H1 (cell line): ENCODE measurements around the gene PCDH9. TPM values are rescaled to one million over a fixed set of nuclear protein-coding genes. Genes with fewer than 3 reads are reported as not detected.

Source experiments
- ATF3 ChIP-seq: IDR thresholded peaks from 2 replicates; pipeline ENCODE4 v1.6.1; 2011; ENCODE audit warnings: low read depth, mild to moderate bottlenecking, low read length; ENCODE audit not compliant: insufficient read depth
- CHD2 ChIP-seq: IDR thresholded peaks from 2 replicates; pipeline ENCODE4 v1.6.1; 2012; ENCODE audit warnings: low read length, improper control_type of control experiment
- KDM4A ChIP-seq: IDR thresholded peaks from one replicate; pipeline ENCODE4 v1.7.1; 2012; ENCODE audit warnings: low read depth, mild to moderate bottlenecking, moderate library complexity, low read length, inconsistent platforms; ENCODE audit not compliant: severe bottlenecking
- PHF8 ChIP-seq: fragments of 200-600 bp; sonication (generic); conservative IDR thresholded peaks from 2 replicates; pipeline ENCODE4 v1.7.1; 2012; ENCODE audit warnings: low read depth, mild to moderate bottlenecking, inconsistent platforms, low read length, moderate library complexity
- SP4 ChIP-seq: IDR thresholded peaks from 2 replicates; pipeline ENCODE4 v1.6.1; 2012; ENCODE audit warnings: low read length, inconsistent platforms
- TAF7 ChIP-seq: optimal IDR thresholded peaks from 2 replicates; pipeline ENCODE3; 2011; ENCODE audit warnings: low read depth, mild to moderate bottlenecking, inconsistent platforms, low read length, moderate library complexity, borderline replicate concordance
- TBP ChIP-seq: IDR thresholded peaks from 2 replicates; pipeline ENCODE4 v1.6.1; 2011; ENCODE audit warnings: low read depth, low read length, improper control_type of control experiment
- polyA plus RNA-seq, 7 experiments: library from polyadenylated mRNA; depleted of rRNA in 3 of 7; stranded (reverse) in 5 of 7; unstranded in 2 of 7; fragments of >200 nt in 5 of 7; fragments of 200-250 nt in 2 of 7; gene quantifications; 1 replicate in 5 of 7; 2 replicates in 1 of 7; 4 replicates in 1 of 7; pipeline versions ENCODE4 v1.2.1 to v1.2.3, GENCODE V29; 2011 to 2013; ENCODE audit warnings: missing spikeins in 2 of 7, mixed read lengths in 2 of 7
- total RNA-seq: library from RNA; stranded (reverse); fragmentation: NEBNext Ultra II Directional; extraction: Animal tissue kit (Norgen Biotek cat#: 25700); gene quantifications from 2 replicates; pipeline ENCODE4 v1.2.1, GENCODE V29; 2021
- TF ChIP-seq, protein P1 (sequence below): fragments of 300-600 bp; sonication (generic); IDR thresholded peaks from 2 replicates; pipeline ENCODE4 v1.7.1; 2012; ENCODE audit warnings: low read length, moderate library complexity, mild to moderate bottlenecking, inconsistent platforms; ENCODE audit not compliant: insufficient replicate concordance
- TF ChIP-seq, protein P2 (sequence below), 3 experiments: IDR thresholded peaks; 1 replicate in 2 of 3; 2 replicates in 1 of 3; pipeline versions ENCODE4 v1.5.1 to v1.6.1; 2011; ENCODE audit warnings: low read length in 3 of 3, mild to moderate bottlenecking in 3 of 3, inconsistent platforms in 2 of 3, low read depth in 1 of 3, moderate library complexity in 1 of 3; ENCODE audit not compliant: insufficient read depth in 1 of 3; ENCODE audit errors: control extremely low read depth in 1 of 3

Gene PCDH9
- total and polyA plus RNA-seq, 2 of the 8 experiments (the other 6 are each of a cell fraction or from before 2014, with no cell fraction given): 0.12 to 0.60 TPM

GRCh38 chr13:66475061-66475460 is 755.1 kb downstream of the PCDH9 start (continued):
- TF ChIP-seq, protein P1, sequence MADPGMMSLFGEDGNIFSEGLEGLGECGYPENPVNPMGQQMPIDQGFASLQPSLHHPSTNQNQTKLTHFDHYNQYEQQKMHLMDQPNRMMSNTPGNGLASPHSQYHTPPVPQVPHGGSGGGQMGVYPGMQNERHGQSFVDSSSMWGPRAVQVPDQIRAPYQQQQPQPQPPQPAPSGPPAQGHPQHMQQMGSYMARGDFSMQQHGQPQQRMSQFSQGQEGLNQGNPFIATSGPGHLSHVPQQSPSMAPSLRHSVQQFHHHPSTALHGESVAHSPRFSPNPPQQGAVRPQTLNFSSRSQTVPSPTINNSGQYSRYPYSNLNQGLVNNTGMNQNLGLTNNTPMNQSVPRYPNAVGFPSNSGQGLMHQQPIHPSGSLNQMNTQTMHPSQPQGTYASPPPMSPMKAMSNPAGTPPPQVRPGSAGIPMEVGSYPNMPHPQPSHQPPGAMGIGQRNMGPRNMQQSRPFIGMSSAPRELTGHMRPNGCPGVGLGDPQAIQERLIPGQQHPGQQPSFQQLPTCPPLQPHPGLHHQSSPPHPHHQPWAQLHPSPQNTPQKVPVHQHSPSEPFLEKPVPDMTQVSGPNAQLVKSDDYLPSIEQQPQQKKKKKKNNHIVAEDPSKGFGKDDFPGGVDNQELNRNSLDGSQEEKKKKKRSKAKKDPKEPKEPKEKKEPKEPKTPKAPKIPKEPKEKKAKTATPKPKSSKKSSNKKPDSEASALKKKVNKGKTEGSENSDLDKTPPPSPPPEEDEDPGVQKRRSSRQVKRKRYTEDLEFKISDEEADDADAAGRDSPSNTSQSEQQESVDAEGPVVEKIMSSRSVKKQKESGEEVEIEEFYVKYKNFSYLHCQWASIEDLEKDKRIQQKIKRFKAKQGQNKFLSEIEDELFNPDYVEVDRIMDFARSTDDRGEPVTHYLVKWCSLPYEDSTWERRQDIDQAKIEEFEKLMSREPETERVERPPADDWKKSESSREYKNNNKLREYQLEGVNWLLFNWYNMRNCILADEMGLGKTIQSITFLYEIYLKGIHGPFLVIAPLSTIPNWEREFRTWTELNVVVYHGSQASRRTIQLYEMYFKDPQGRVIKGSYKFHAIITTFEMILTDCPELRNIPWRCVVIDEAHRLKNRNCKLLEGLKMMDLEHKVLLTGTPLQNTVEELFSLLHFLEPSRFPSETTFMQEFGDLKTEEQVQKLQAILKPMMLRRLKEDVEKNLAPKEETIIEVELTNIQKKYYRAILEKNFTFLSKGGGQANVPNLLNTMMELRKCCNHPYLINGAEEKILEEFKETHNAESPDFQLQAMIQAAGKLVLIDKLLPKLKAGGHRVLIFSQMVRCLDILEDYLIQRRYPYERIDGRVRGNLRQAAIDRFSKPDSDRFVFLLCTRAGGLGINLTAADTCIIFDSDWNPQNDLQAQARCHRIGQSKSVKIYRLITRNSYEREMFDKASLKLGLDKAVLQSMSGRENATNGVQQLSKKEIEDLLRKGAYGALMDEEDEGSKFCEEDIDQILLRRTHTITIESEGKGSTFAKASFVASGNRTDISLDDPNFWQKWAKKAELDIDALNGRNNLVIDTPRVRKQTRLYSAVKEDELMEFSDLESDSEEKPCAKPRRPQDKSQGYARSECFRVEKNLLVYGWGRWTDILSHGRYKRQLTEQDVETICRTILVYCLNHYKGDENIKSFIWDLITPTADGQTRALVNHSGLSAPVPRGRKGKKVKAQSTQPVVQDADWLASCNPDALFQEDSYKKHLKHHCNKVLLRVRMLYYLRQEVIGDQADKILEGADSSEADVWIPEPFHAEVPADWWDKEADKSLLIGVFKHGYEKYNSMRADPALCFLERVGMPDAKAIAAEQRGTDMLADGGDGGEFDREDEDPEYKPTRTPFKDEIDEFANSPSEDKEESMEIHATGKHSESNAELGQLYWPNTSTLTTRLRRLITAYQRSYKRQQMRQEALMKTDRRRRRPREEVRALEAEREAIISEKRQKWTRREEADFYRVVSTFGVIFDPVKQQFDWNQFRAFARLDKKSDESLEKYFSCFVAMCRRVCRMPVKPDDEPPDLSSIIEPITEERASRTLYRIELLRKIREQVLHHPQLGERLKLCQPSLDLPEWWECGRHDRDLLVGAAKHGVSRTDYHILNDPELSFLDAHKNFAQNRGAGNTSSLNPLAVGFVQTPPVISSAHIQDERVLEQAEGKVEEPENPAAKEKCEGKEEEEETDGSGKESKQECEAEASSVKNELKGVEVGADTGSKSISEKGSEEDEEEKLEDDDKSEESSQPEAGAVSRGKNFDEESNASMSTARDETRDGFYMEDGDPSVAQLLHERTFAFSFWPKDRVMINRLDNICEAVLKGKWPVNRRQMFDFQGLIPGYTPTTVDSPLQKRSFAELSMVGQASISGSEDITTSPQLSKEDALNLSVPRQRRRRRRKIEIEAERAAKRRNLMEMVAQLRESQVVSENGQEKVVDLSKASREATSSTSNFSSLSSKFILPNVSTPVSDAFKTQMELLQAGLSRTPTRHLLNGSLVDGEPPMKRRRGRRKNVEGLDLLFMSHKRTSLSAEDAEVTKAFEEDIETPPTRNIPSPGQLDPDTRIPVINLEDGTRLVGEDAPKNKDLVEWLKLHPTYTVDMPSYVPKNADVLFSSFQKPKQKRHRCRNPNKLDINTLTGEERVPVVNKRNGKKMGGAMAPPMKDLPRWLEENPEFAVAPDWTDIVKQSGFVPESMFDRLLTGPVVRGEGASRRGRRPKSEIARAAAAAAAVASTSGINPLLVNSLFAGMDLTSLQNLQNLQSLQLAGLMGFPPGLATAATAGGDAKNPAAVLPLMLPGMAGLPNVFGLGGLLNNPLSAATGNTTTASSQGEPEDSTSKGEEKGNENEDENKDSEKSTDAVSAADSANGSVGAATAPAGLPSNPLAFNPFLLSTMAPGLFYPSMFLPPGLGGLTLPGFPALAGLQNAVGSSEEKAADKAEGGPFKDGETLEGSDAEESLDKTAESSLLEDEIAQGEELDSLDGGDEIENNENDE: no peak
- no peak for TF ChIP-seq PHF8
- TF ChIP-seq SP4: no peak
- TF ChIP-seq, protein P2, sequence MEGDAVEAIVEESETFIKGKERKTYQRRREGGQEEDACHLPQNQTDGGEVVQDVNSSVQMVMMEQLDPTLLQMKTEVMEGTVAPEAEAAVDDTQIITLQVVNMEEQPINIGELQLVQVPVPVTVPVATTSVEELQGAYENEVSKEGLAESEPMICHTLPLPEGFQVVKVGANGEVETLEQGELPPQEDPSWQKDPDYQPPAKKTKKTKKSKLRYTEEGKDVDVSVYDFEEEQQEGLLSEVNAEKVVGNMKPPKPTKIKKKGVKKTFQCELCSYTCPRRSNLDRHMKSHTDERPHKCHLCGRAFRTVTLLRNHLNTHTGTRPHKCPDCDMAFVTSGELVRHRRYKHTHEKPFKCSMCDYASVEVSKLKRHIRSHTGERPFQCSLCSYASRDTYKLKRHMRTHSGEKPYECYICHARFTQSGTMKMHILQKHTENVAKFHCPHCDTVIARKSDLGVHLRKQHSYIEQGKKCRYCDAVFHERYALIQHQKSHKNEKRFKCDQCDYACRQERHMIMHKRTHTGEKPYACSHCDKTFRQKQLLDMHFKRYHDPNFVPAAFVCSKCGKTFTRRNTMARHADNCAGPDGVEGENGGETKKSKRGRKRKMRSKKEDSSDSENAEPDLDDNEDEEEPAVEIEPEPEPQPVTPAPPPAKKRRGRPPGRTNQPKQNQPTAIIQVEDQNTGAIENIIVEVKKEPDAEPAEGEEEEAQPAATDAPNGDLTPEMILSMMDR (IDR thresholded peaks at IDR 0.05; ENCODE audit: control extremely low read depth in 1 of 3, insufficient read depth in 1 of 3, low read depth in 1 of 3, low read length in 3 of 3): no peak
- no peak for TF ChIP-seq KDM4A
- TF ChIP-seq TBP: no peak
- no peak for TF ChIP-seq TAF7
- TF ChIP-seq ATF3: no peak
- no peak for TF ChIP-seq CHD2
